Measurements from ENCODE around the gene STT3B.

DNA sequence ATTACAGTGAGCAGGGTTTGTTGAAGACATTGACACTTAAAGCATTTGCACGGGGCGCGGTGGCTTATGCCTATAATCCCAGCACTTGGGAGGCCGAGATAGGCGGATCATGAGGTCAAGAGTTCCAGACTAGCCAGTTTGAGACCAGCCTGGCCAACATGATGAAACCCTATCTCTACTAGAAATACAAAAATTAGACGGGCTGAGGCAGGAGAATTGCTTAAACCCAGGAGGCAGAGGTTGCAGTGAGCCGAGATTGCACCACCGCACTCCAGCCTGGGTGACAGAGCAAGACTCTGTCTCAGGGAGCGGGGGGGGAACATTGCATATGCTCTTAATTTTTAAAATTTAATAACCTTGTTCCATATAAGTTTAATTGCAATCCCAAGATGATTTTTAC is 11.9 kb downstream of the STT3B start:
- TF ChIP-seq, protein P1, sequence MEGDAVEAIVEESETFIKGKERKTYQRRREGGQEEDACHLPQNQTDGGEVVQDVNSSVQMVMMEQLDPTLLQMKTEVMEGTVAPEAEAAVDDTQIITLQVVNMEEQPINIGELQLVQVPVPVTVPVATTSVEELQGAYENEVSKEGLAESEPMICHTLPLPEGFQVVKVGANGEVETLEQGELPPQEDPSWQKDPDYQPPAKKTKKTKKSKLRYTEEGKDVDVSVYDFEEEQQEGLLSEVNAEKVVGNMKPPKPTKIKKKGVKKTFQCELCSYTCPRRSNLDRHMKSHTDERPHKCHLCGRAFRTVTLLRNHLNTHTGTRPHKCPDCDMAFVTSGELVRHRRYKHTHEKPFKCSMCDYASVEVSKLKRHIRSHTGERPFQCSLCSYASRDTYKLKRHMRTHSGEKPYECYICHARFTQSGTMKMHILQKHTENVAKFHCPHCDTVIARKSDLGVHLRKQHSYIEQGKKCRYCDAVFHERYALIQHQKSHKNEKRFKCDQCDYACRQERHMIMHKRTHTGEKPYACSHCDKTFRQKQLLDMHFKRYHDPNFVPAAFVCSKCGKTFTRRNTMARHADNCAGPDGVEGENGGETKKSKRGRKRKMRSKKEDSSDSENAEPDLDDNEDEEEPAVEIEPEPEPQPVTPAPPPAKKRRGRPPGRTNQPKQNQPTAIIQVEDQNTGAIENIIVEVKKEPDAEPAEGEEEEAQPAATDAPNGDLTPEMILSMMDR (IDR thresholded peaks at IDR 0.05), result no peak
- TF ChIP-seq POLR2A (IDR thresholded peaks at IDR 0.05), result no peak
